ENCODE data around the gene RAD51B. TPM values are rescaled to one million over a fixed set of nuclear protein-coding genes. Genes with fewer than 3 reads are reported as not detected.

RAD51B gene
- polyA plus RNA-seq, 1 experiment: 6.6 TPM

DNA sequence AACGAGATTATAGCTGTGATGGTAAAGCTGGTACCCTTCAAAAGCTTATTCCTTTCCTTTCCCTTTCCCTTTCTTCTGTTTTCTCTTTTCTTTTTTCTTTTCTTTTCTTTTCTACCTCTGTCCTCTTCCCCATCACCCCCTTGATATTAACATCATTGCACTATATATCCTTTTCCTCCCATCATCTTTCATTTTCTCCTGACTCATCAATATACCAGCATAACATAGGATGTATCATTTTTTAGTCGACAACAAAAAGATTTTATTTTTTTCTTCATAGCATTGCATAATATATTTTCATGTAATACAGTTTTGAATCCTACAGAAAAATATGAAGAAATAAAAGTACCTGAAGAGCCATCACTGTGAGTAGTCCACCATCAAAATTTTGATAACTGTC lies 230.6 kb downstream of the RAD51B start:
- Histone ChIP-seq H3K27ac (ENCODE audit: low read depth, low read length) (no peak overlapping the region), H3K27me3 (ENCODE audit: control insufficient read depth, insufficient read depth, low read length) (no peaks in the 10 kb centered on the region), H3K9me3 (ENCODE audit: control insufficient read depth, insufficient read depth, low read length) (peaks cover 3% of the 10 kb centered on the region; the same call in 1 of the 2 replicates), H3K4me3 (ENCODE audit: low read depth, low read length) (no peak overlapping the region)
- ChIA-PET POLR2A (no interaction called here), CTCF (interaction anchor here (0.6 kb wide), 1 partner anchor 106 kb away, joined by 6 read pairs; no protein-coding TSS in a partner anchor)
- no peak for TF ChIP-seq CTCF (IDR thresholded peaks at IDR 0.05; ENCODE audit: low read depth, low read length)
- no peak for DNase-seq (ENCODE audit: low read depth, low spot score)

DNA sequence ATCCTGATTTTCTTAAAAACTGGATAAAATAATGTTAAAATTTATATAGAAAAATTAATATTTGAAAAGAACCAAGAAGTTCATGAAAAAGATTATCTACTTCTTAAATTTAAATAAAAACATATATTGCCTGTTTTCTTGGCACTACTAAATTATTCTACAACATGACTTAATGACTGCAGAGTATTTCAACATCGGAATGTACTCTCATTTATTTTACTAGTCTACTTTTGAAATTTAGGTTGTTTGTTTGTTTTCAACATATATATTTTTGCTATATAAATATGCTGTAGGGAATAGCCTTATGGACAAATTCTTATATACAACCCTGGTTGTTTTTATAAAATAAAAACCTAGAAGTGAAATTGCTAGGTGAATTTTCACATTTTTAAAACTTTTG lies 231.6 kb downstream of the RAD51B start:
- ChIA-PET CTCF (no interaction called here), POLR2A (no interaction called here)
- Histone ChIP-seq H3K27me3 (ENCODE audit: control insufficient read depth, insufficient read depth, low read length) (no peaks in the 10 kb centered on the region), H3K9me3 (ENCODE audit: control insufficient read depth, insufficient read depth, low read length) (peaks cover 3% of the 10 kb centered on the region; the same call in 1 of the 2 replicates), H3K27ac (ENCODE audit: low read depth, low read length) (no peak overlapping the region), H3K4me3 (ENCODE audit: low read depth, low read length) (no peak overlapping the region)
- DNase-seq (ENCODE audit: low read depth, low spot score): no peak
- no peak for TF ChIP-seq CTCF (IDR thresholded peaks at IDR 0.05; ENCODE audit: low read depth, low read length)

GRCh38 chr14:68060198-68060597 lies 240.6 kb downstream of the RAD51B start:
- Histone ChIP-seq H3K4me3 (ENCODE audit: low read depth, low read length) (no peak overlapping the region), H3K9me3 (ENCODE audit: control insufficient read depth, insufficient read depth, low read length) (peaks cover 2% of the 10 kb centered on the region; the same call in 1 of the 2 replicates), H3K27me3 (ENCODE audit: control insufficient read depth, insufficient read depth, low read length) (no peaks in the 10 kb centered on the region), H3K27ac (ENCODE audit: low read depth, low read length) (no peak overlapping the region)
- CTCF ChIA-PET: interaction anchor here (0.6 kb wide), 2 partner anchors 81 to 729 kb away, joined by 3 read pairs; no protein-coding TSS in a partner anchor
- POLR2A ChIA-PET: no interaction called here
- no peak for TF ChIP-seq CTCF (IDR thresholded peaks at IDR 0.05; ENCODE audit: low read depth, low read length)
- no peak for DNase-seq (ENCODE audit: low read depth, low spot score)

DNA sequence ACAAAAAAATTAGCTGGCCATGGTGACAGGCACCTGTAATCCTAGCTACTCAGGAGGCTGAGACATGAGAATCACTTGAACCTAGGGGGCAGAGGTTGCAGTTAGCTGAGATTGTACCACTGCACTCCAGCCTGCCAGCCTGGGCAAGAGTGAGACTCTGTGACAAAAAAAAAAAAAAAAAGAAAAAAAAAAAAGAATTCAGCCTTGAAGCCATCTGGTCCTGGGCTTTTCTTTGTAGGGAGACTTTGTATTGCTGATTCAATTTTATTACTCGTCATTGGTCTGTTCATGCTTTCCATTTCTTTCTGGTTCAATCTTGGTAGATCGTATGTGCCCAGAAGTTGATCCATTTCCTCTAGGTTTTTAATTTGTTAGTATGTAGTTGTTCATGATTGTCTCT lies 243.1 kb downstream of the RAD51B start:
- no peak overlapping the region for H3K4me3 ChIP-seq (ENCODE audit: low read depth, low read length)
- no peak for TF ChIP-seq CTCF (IDR thresholded peaks at IDR 0.05; ENCODE audit: low read depth, low read length)
- H3K27ac ChIP-seq (ENCODE audit: low read depth, low read length): no peak overlapping the region
- H3K27me3 ChIP-seq (ENCODE audit: control insufficient read depth, insufficient read depth, low read length): no peaks in the 10 kb centered on the region
- ChIA-PET CTCF (no interaction called here), POLR2A (no interaction called here)
- H3K9me3 ChIP-seq (ENCODE audit: control insufficient read depth, insufficient read depth, low read length): peaks cover 5% of the 10 kb centered on the region; the same call in 1 of the 2 replicates
- DNase-seq (ENCODE audit: low read depth, low spot score): no peak

DNA sequence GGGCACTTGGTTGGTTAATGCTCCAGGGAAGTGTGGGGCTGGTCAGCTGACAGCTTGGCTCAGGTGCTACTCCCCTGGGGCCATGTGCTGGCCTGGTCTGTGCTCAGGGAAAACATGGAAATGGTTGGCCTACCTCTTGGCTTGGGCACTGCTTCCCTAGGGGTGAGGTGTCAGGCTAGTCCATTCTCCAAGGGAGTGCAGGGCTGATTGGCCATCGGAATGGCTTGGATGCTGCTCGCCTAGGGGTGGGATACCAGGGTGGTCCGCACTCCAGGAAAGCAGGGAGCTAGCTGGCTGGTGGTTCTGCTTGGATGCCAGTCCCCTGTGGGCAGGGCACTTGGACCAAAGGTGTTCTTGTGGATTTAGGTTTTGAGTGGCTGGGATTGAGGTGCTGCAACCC lies 245.7 kb downstream of the RAD51B start:
- Histone ChIP-seq H3K27me3 (ENCODE audit: control insufficient read depth, insufficient read depth, low read length) (no peaks in the 10 kb centered on the region), H3K9me3 (ENCODE audit: control insufficient read depth, insufficient read depth, low read length) (peaks cover 5% of the 10 kb centered on the region; the same call in 1 of the 2 replicates), H3K27ac (ENCODE audit: low read depth, low read length) (no peak overlapping the region), H3K4me3 (ENCODE audit: low read depth, low read length) (no peak overlapping the region)
- no peak for DNase-seq (ENCODE audit: low read depth, low spot score)
- CTCF ChIA-PET: no interaction called here
- POLR2A ChIA-PET: no interaction called here
- TF ChIP-seq CTCF (IDR thresholded peaks at IDR 0.05; ENCODE audit: low read depth, low read length): no peak

All from AG04450 (cell line).